Right lung (tissue), 5 donors: ENCODE data around the gene COL4A1. TPM values are rescaled to one million over a fixed set of nuclear protein-coding genes. Genes with fewer than 3 reads are reported as not detected.

Experiments
- DNase-seq, 2 donors: peaks; one replicate each; pipeline ENCODE4 v3.0.0-alpha.2; 2013
- polyA plus RNA-seq, 5 donors: library from polyadenylated mRNA; unstranded; fragments of 120-200 nt; gene quantifications; one replicate each; pipeline versions ENCODE4 v1.2.1 to v1.2.3, GENCODE V29; 2013; ENCODE audit warnings: inconsistent platforms in 1 of 5, low replicate concordance in 1 of 5; ENCODE audit not compliant: insufficient read length in 5 of 5, insufficient read depth in 1 of 5

Gene COL4A1
- polyA plus RNA-seq, 5 donors: 448 to 601 (median 476) TPM

DNA sequence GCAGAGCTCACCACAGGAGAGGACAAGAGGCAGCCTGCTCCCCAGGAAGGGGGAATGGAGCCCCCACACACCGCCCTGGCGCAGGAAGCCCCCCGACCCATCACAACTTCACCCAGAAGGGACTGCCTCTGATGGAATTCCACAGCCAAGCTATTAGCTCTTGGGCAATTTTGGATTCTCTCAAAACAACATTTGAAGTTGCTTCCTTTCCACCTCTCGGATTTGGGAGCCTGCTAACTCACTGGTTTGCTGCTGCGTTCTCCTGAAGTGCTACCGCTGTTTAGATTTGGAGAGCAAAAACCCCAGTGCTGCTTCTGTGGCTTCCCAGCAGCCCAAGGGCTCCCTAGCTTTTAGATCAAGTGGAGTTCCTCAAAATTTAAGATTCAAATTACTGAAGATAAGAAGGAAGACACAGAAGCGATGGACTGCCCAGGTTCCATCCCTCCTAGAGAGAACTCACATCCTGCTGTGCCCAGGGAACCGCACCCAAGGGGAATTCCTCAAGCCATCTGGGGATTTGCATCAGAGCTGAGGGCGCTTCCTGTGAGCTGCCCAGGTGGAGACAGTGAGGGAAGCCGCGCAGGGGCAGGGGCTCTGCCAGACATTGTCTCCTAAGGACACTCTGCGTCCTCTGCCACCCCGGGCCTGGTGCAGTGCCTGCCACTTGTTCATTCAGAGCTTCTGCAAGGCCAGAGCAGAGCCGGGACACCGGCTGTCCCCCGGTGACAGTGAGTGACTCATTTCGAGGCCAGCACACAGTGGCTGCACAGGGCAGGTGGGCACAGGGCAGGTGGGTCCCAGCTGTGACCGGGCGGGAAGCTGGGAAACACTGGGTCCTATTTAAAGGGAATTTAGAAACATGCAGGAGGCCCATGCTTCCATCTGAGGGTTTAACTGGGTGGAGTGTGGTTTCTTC lies 45.5 kb downstream of the COL4A1 start:
- no peak for DNase-seq

DNA sequence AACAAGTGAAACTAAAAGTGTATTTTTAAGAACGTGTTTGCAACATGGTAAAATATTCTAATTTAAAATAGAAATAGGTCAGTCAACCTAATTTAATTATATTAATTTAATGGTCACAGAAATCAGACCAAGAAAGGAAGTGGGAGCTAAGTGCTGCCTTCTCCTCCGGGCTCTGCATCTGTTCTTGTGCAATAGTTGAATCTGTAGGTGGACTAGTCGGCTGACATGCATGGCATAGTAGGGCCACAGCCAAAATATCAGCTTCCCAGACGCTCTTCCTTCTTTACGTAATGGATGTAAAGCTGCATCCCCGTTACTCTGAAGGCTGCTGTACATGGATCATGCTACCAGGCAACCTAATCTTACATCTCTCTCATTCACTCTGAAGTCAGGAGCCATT lies 47.3 kb downstream of the COL4A1 start:
- no peak for DNase-seq

DNA sequence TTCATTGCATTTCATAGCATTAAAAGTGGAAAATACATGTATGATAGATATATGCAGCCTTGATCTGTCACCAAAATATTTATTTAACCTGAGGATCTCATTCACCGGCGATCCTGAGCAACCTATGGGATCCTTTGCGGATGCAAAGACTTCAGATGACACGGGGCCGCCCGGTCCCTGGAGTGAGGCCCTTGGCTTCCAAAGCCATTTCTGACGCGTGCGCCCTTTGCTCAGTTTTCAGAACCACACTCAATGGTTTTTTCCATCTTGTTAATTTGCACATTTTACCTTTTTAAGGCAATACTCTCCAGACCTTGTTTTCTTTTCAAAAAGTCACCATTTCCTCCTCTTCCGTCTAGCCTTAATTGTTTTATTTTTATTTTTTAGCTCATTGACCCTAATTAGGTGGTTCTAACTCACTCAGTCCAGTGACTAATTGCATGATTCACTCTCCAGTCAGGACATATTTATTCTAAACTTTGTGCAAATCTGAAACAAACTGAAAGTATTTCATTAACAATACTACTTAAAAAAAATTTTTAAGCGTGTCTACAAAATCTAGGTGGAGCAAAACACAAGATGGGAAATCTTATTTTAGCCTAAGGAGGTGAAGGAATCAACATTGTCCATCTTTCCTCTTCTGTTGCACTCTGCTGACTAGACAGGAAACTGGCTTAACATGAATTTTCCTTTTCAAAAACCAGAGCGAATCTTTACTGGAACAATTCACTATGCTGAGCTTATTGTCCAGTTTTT lies 47.9 kb downstream of the COL4A1 start:
- no peak for DNase-seq

DNA sequence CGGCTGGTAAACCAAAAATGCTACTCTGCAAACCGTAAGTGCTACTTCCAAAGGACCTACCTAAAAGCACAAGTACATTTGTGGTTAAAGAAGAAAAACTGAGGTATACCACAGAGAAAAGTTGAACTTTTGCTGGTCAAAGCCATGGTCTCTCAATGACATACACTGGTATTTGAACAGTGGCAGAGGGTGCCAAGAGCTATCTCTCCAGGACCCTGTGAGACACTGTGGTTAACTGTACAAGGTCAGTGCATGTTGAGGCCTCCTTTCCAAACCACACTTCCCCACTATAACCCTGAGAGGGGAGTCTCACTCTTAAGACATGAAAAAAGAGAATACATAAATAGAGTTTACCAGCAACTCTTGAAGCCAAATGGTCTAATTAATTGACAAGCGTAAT lies 49.5 kb downstream of the COL4A1 start:
- DNase-seq: no peak

DNA sequence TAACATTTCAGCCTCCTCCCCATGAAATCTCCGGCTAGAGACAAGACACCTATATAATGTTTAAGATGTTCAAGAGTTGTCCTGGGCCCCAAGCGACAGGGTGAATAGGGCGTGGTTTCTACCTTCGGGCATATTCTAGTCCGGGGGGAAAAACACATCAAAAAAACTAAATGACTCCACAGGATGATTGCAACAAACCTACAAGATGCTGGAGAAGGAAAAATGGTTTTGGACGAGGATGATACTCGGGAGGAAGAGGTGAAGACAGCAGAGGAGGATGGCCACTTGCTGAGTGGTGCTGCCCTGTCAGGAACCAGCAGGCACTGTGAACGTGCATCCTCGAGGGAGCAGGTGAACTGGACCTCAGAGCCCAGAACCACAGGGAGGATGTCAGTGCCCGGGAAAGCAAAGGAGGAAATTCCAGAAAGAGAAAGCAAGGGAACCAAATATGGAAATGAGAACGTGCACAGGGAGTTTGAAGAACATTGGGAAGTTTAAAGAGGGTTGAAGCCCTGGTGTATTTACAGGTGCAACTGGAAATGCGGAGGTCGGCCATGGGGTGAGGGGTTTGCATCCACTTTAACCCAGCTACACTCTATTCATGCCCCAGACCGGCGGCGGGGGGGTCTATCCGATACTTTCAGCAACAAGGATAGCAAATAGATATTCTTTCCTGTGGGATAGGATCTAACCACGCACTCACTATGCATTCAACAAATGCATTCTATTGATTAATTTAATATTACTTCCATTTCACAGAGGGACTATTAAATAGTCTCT lies 50.6 kb downstream of the COL4A1 start:
- DNase-seq: no peak

DNA sequence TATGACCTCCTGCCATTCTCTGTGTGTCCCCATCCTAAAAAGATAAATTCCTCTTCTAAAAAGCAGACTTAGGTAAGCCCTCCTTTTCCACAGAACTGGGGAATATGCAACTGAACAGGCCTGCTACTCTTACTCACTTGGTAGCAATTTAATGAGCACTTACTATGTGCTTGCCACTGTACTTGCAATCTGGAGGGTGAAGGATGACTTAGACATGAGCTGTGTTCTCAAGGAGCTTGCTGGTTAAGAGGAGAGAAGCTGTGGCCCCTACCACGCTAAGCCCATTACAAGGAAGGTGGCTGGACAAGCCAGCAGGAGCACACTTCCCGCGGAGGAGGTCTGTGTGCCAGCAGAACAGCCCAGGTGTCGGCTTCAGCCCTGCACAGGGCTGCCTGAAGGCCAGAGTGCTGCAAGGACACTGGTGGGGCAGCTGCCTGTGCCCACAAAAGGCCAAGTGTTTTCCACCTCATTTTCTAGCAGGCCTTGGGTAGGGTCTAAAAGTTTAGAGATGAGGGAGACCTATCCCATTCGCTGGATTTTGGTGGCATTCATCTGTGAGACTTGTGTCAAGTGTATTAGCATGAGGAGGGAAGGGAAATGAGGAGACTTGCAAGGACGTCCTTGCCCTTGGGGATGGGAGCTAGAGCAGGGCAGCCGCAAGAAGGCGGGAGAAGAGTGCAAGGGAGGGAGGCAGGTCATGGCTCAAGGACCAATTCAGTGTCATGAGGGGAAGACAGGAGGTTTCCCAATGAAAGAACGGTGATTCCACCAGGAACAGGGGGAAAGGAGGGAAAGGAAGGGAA lies 52.0 kb downstream of the COL4A1 start:
- no peak for DNase-seq

DNA sequence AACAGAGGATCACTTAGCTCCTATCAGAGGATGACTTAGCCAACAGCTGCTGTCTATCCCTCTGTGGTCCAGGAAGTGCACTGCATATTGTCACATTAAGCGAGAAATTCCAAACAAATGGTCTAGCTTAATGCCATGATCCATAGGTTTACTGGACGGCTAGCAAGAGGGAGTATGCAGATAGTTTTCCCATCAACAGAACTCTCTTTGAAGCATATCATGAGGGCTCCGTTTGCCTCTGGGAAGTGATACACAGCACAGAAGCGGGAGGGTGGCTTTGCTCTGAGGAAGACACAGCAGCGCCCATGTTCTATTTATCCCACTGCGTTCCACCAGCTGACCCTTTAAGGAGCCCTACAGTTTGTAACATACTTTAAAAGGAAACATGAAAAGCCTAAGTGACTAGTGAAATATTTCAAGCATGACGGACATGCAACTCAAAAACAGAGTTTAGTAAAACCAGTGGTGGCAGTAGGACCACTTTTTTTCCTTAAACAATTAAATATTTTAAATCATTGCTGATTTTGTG lies 52.7 kb downstream of the COL4A1 start:
- no peak for DNase-seq

DNA sequence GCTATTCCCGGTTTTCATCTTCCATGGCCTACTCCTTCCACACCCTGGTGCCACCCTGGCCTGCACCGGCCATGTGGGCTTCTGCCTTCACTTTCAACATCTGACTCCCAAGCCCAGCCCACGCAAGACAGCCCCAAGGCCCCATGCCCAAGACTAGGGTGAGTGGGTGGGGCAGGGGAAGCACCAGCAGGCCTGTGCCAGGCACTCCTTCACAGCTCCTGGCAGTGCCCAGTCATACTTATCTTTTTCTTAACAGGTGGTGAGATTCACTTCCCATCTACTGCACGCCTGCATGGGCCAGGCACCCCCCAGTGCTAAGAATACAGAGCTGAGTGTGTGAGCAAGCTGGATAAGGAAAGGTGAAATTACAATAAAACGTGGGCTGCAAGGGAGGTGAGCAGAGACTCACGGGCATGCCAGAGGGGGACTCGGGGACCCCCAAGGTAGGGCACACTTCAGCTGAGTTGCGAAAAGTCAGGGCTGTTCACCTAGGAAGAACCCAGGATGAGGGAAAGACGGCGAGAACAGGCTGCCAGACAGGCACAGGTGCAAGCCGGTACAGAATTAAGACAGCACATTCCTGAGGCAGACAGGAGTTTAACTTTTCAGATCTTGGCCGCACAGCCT lies 55.7 kb downstream of the COL4A1 start:
- DNase-seq: no peak

DNA sequence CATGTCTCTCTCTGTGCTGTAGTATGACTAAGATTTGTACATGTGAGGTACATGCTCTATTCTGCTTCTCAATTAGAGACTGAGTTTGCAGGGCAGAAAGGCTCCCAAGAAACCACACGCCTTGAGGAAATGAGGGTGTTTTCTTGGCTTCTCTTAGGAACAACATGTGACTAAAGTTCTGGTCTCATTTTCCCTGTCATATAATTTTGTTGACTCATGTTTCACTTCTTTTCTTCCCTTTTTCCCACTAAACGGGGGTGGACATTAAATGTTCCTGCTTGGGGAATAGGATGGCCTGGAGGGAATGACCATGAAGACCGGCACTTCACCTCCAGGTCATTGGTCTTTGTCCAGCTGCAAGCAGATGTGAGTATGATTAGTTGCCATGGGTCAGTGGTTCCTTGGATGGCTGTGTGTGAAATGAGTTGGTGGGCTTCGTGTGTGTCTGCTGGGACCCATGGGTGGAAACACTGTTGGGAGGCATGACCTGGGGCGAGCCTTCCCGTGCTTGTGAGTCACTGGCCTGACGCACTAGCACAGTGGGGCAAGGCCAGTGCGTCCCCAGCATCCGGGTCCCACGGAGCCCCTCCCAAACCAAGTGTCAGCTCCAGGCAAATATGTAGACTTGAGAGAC lies 56.6 kb downstream of the COL4A1 start:
- DNase-seq: no peak

DNA sequence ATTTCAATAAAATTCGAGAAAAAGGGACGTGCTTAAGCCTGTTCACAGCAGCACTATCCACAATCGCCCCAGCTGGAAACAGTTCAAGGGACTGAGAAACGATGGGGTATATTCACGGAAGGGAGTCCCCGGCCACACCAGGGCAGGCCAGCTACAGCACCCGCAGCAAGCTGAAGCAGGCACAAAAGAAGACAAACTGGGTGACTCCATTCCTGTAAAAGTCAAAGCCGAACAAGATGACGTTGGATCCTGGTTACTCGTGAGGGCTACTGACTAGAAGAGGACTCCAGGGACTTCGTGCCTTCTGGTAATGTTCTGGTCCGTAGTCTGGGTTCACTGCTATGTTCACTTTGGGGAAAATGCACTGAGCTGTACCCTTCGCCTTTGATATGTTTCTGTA lies 57.6 kb downstream of the COL4A1 start:
- DNase-seq: no peak

DNA sequence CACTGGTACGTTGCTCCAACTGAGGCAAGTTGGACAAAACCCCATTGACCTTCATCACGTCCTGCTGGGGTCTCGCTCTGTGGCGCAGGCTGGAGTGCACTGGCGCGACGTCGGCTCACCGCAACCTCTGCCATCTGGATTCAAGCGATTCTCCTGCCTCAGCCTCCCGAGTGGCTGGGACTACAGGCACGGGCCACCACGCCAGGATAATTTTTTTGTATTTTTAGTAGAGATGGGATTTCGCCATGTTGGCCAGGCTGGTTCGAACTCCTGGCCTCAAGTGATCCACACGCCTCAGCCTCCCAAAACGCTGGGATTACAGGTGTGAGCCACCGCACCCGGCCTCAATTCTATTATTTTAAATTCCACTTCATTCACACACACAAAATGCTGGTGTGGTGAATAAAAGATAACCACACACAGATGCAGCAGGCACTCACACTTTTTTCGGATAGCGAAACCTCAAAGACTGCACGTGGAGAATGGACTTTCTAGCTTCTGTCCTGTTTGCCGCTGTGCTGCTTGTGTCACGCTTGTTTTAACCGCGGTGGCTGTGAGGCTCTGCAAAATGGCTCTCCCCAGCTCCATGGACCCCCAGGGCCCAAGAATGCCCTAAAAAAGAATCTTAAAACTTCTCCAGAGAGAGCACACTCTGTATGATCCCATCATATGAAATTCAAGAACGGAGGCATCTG lies 58.4 kb downstream of the COL4A1 start:
- DNase-seq: no peak

DNA sequence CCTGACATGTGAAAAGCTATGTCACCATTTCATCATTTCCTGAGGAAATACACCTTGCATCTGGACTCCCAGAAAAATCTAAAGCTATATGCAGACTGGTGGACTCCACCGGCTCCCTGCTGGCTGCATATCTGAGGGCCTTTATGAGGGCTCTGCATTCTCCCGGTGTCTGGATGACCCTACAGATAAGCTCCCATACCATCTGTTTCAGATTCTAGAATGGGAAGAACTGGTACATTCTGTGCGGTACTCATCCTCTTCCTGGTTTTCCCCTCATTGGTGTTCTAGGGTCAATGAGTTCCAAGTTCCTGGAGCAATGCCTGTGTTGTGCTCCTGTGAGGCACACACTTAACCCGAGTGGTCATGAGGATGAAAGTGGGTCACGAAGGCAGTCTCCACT lies 60.4 kb downstream of the COL4A1 start:
- no peak for DNase-seq

DNA sequence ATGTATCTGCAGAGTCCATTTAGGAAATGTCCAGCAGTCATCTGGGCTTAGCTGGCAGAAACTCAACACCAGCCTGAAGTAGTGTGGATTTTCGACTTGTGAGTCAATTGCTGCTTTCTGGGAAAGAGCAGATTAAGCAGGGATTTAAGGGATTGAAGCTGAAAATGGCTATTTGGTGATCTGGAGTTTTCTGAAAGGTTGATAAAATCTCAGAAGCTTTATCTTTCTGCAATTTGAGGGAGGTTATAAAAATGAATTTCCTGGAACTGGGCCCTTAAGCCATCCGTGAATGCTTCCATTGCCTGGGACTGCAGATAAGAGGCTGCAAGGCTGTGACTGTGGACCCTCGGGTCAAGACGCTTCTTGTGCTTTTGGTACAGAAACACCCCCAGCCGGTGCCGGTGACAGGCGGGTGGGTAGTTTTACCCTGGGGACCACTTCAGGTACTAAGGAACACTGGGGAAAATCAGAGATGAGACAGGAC lies 61.5 kb downstream of the COL4A1 start:
- DNase-seq: no peak

DNA sequence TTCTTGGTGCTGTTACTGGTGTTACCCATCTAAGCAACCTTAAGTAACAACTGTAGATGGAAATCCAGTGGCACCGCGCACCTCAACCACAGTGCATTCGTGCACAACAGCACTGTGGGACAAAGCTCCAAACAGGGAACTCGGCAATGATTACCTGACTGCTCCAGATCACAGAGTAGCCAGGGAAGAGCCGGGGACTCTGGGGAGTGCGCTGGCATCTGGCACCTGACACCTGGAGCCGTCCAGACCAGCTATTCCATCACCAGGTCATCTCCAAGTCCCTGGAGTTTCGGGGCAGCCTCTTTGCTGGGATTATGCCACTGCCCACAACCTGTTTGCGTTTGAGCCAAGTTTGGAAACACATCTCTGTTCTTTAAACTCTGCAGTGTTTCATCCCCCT lies 62.0 kb downstream of the COL4A1 start:
- no peak for DNase-seq

DNA sequence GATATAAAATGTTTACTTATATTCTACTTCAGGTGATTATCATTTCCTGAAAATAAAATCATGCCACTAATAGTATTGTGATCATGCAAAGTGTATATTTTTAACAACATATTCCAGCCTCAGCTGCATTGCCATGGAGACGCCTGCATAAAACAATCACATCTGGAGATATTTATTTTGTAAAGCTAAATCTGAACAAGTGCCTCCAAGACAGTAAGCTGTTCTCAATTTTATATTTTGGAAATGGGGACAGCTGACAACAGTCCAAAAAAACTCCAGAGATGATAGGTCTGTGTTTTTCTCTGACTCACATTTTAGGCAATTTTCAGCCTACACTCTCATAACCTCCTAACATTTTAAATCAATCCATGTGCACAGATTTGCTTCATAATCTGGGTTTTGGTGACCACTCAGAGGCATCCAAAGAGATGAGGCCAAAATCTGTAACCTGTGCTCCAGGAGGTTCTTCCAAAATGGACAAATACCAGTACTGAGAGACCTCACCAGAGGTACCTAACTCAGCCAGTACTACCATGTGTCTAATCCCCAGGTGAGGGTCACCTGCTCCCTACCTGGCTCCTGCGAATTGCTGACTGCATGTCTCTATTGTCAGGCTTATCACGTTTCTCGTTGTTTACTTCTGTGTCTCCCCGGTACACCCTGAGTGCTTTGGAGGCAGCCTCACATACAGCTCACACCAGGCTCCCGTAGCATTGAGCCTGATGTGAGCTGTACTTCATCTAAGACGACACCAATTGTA lies 62.7 kb downstream of the COL4A1 start:
- no peak for DNase-seq

DNA sequence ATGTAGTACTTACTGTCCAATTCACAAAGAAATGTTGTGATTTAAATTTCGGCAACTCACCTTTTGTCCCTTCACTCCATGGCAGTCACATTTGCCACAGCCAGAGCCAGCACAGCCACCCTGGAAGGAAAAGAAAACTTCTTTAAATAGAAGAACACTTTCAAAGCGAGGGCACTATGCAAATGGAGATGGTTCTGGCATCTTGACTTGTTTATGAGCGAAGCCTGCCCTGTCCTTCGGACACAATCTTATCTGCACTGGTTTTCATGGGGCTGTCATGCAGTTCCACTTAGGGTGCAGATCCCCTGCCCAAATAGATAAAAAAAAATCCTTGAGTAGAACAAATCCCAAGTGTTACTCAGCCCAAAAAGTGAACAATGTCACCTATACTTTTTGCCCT lies 64.3 kb downstream of the COL4A1 start:
- no peak for DNase-seq

DNA sequence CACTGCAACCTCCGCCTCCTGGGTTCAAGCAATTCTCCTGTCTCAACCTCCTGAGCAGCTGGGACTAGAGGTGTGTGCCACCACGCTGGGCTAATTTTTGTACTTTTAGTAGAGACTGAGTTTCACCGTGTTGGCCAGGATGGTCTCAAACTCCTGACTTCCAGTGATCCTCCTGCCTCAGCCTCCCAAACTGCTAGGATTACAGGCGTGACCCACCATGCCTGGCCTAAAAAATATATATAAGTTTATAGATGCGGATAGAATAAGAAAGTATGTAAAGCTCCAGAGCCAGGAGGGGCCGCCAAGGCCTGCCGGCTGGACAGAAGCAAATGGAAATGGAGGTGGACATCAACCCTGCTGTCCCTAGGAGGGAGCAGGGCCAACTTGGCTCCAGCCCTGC lies 66.0 kb downstream of the COL4A1 start:
- DNase-seq: no peak

DNA sequence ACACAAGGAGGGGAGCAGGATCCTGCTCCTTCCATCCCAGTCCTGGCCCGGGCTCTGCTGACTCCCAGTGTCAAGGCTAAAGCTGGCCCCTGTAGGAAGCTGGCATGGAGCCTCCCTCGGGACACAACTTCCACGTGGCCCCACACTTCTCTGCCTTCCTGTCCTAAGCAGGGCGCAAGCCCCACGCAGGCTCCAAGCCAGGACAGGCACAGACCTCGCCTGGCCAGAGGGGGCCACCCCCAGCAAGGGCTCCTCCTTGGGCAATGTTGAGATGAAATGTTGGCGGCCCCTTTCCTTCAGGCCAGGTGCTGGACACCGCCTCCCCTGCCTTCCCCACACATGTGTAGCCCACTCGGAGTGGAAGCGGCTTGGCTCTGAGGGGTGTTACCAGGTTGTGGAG lies 66.6 kb downstream of the COL4A1 start:
- DNase-seq: no peak
